K562 (cell line): ENCODE measurements around the gene LYPD3. TPM values are rescaled to one million over a fixed set of nuclear protein-coding genes. Genes with fewer than 3 reads are reported as not detected.

Experiments
- FOXO4 ChIP-seq: fragments of 450-650 bp; formaldehyde crosslinking; IDR thresholded peaks from 2 replicates; pipeline ENCODE4 v1.4.0; 2020; ENCODE audit warnings: mild to moderate bottlenecking, moderate library complexity
- MAFK ChIP-seq: IDR thresholded peaks from 2 replicates; pipeline ENCODE4 v1.6.1; 2011; ENCODE audit warnings: low read length, improper control_type of control experiment
- MCM3 ChIP-seq: fragments of 450-650 bp; IDR thresholded peaks from 2 replicates; pipeline ENCODE4 v1.6.1; 2016
- PTTG1 ChIP-seq: fragments of 450-650 bp; IDR thresholded peaks from 2 replicates; pipeline ENCODE4 v1.6.1; 2016; ENCODE audit warnings: low read depth, mild to moderate bottlenecking, missing genetic modification characterization, missing compliant biosample characterization
- YY1 ChIP-seq, 3 experiments: IDR thresholded peaks; 2 replicates each; pipeline ENCODE4 v1.6.1; 2011; ENCODE audit warnings: low read length in 2 of 3, mild to moderate bottlenecking in 2 of 3, moderate library complexity in 2 of 3, borderline replicate concordance in 1 of 3, control low read depth in 1 of 3, low read depth in 1 of 3; ENCODE audit not compliant: insufficient read depth in 3 of 3, insufficient replicate concordance in 2 of 3, control insufficient read depth in 1 of 3, insufficient read length in 1 of 3; ENCODE audit errors: extremely low read depth in 1 of 3
- ZEB2 ChIP-seq: fragments of 450-650 bp; IDR thresholded peaks from 2 replicates; pipeline ENCODE4 v1.6.1; 2016
- ZNF584 ChIP-seq: fragments of 200-800 bp; sonication (Bioruptor generic); IDR thresholded peaks from 2 replicates; pipeline ENCODE4 v1.6.1; 2016; ENCODE audit warnings: low read depth, mild to moderate bottlenecking, missing genetic modification characterization, missing compliant biosample characterization
- polyA plus RNA-seq, 8 experiments: library from polyadenylated mRNA; depleted of rRNA in 4 of 8; stranded (reverse) in 5 of 8; unstranded in 3 of 8; fragments of >200 nt; fragmentation: Nextera tagmentation in 2 of 8; fragmentation: Illumina TruSeq in 1 of 8; extraction: Ambion mirVana in 2 of 8; extraction: Trizol in 1 of 8; gene quantifications; 2 replicates each; pipeline versions ENCODE4 v1.2.1 to v1.2.3, GENCODE V29; 2011 to 2014; ENCODE audit warnings: inconsistent platforms in 1 of 8, missing spikeins in 1 of 8
- total RNA-seq, 7 experiments: library from RNA; depleted of rRNA in 6 of 7; stranded (reverse); fragments of >200 nt in 6 of 7; fragmentation: Illumina TruSeq in 2 of 7; extraction: Trizol in 2 of 7; gene quantifications; 2 replicates each; pipeline versions ENCODE4 v1.2.1 to v1.2.3, GENCODE V29; 2011 to 2021; ENCODE audit warnings: low replicate concordance in 1 of 7
- TF ChIP-seq, protein P1 (sequence below), 2 experiments: fragments of 450-650 bp; IDR thresholded peaks; 2 replicates each; pipeline ENCODE4 v1.6.1; 2016; ENCODE audit warnings: mild to moderate bottlenecking in 2 of 2, borderline replicate concordance in 1 of 2, low read depth in 1 of 2, moderate library complexity in 1 of 2
- TF ChIP-seq, protein P2 (sequence below): IDR thresholded peaks from 2 replicates; pipeline ENCODE4 v1.6.1; 2016; ENCODE audit warnings: missing genetic modification characterization, missing compliant biosample characterization
- TF ChIP-seq, protein P3 (sequence below): sonication (generic); formaldehyde crosslinking; IDR thresholded peaks from 2 replicates; pipeline ENCODE4 v1.8.1; 2023; ENCODE audit warnings: mild to moderate bottlenecking, missing genetic modification reagents

Gene LYPD3
- total and polyA plus RNA-seq, 9 of the 15 experiments (the other 6 are each of a cell fraction or from before 2014, with no cell fraction given), result 0.04 to 0.33 (median 0.20) TPM; not detected in 1

DNA sequence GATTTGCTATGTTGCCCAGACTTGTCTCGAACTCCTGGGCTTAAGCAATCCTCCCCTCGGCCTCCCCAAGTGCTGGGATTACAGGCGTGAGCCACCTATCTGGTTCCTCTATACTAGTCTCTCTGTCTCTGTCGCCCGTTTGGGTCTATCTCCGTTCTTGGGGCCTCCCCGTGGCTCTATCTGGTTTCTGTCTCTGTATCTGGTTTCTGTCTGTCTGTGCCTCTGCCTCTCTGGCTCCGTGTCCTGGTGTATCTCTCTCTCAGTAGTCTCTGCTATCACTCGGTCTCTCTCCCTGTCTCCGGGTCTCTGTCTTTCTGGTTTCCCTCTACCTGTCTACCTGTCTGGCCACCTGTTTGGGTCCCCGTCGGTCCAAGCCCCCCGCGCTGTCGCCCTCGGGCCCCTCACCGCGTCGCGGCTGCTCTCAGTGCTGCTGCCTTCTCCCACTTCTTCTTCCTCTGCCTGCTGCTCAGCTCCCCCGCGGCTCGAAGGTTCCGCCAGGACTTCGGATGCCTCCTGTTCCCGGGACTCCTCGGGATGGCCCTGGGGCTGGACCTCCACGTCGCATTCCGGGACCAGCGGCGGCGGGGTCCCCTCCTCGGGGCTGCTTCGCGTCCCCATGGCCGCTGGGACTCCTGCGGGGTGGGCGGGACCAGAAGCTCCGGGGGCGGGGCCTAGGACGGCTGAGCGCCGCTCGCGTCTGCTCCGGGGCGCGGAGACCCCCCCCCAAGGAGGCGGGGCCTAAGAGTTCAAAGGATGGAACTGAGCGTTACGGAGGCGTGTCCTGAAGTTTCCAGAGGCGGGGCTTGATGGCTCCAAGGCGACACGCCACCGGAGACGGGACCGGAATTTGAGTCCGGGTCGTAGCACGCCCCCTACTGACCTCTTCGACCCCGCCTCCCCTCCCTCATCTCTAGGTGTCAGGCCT, 38.4 kb upstream of the LYPD3 start (continued):
- TF ChIP-seq, protein P1, sequence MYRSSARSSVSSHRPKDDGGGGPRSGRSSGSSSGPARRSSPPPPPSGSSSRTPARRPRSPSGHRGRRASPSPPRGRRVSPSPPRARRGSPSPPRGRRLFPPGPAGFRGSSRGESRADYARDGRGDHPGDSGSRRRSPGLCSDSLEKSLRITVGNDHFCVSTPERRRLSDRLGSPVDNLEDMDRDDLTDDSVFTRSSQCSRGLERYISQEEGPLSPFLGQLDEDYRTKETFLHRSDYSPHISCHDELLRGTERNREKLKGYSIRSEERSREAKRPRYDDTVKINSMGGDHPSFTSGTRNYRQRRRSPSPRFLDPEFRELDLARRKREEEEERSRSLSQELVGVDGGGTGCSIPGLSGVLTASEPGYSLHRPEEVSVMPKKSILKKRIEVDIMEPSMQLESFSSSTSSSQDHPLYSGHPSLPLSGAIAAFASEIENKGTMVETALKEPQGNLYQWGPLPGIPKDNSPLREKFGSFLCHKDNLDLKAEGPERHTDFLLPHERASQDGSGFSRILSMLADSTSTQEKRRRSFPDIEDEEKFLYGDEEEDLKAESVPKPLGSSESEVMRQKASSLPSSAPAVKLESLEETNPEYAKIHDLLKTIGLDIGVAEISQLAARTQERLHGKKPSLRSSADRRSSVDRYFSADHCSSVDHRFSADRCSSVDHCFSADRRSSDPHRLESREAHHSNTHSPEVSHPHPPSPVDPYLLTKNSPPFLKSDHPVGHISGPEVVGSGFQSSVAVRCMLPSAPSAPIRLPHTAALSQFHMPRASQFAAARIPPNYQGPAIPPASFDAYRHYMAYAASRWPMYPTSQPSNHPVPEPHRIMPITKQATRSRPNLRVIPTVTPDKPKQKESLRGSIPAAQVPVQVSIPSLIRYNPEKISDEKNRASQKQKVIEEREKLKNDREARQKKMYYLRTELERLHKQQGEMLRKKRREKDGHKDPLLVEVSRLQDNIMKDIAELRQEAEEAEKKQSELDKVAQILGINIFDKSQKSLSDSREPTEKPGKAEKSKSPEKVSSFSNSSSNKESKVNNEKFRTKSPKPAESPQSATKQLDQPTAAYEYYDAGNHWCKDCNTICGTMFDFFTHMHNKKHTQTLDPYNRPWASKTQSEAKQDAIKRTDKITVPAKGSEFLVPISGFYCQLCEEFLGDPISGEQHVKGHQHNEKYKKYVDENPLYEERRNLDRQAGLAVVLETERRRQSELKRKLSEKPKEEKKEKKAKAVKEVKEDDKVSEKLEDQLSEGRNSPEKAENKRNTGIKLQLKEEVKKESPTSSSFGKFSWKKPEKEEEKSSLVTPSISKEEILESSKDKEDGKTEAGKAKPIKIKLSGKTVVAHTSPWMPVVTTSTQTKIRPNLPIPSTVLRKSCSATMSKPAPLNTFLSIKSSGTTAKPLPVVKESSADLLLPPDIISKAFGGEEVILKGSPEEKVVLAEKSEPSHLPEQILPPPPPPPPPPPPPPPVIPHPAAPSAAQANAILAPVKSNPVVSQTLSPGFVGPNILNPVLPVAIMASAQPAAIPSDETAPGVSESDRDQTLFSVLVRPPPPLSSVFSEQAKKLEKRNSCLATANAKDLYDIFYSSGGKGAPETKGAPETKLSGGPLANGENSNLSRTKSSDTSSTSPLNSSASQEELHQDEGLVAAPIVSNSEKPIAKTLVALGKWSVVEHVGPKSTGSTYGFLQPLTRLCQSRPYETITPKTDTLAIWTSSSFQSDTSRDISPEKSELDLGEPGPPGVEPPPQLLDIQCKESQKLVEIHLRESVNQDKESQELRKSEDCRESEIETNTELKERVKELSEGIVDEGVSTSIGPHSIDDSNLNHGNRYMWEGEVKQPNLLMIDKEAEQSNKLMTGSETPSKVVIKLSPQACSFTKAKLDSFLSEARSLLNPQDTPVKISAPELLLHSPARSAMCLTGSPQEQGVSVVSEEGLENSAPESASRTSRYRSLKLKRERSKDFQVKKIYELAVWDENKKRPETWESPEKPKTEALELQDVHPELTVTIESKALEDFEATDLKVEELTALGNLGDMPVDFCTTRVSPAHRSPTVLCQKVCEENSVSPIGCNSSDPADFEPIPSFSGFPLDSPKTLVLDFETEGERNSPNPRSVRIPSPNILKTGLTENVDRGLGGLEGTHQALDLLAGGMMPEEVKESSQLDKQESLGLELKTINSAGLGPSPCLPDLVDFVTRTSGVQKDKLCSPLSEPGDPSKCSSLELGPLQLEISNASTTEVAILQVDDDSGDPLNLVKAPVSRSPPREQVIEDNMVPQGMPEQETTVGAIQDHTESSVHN (IDR thresholded peaks at IDR 0.05; ENCODE audit: borderline replicate concordance in 1 of 2, low read depth in 1 of 2), result no peak
- TF ChIP-seq YY1 (IDR thresholded peaks at IDR 0.05; ENCODE audit: borderline replicate concordance in 1 of 3, control insufficient read depth in 1 of 3, extremely low read depth in 1 of 3, insufficient read depth in 3 of 3, insufficient read length in 1 of 3, insufficient replicate concordance in 2 of 3, low read depth in 1 of 3, low read length in 2 of 3) (peak; percentile 16 to 73 (median 32)), FOXO4 (CRISPR knock-in tag) (0 out of 2 replicates have a peak, but pooled peaks have one; percentile 37), MCM3 (no peak), MAFK (no peak), ZNF584 (CRISPR knock-in tag) (no peak), PTTG1 (tag) (no peak), ZEB2 (peak; percentile 75)
- TF ChIP-seq, protein P2, sequence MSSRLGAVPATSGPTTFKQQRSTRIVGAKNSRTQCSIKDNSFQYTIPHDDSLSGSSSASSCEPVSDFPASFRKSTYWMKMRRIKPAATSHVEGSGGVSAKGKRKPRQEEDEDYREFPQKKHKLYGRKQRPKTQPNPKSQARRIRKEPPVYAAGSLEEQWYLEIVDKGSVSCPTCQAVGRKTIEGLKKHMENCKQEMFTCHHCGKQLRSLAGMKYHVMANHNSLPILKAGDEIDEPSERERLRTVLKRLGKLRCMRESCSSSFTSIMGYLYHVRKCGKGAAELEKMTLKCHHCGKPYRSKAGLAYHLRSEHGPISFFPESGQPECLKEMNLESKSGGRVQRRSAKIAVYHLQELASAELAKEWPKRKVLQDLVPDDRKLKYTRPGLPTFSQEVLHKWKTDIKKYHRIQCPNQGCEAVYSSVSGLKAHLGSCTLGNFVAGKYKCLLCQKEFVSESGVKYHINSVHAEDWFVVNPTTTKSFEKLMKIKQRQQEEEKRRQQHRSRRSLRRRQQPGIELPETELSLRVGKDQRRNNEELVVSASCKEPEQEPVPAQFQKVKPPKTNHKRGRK (tag), result no peak
- TF ChIP-seq, protein P3, sequence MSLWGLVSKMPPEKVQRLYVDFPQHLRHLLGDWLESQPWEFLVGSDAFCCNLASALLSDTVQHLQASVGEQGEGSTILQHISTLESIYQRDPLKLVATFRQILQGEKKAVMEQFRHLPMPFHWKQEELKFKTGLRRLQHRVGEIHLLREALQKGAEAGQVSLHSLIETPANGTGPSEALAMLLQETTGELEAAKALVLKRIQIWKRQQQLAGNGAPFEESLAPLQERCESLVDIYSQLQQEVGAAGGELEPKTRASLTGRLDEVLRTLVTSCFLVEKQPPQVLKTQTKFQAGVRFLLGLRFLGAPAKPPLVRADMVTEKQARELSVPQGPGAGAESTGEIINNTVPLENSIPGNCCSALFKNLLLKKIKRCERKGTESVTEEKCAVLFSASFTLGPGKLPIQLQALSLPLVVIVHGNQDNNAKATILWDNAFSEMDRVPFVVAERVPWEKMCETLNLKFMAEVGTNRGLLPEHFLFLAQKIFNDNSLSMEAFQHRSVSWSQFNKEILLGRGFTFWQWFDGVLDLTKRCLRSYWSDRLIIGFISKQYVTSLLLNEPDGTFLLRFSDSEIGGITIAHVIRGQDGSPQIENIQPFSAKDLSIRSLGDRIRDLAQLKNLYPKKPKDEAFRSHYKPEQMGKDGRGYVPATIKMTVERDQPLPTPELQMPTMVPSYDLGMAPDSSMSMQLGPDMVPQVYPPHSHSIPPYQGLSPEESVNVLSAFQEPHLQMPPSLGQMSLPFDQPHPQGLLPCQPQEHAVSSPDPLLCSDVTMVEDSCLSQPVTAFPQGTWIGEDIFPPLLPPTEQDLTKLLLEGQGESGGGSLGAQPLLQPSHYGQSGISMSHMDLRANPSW (CRISPR knock-in tag), result no peak
